PC-3 (cell line): Measurements from ENCODE around the gene SP140L.

Experiments used
- EZH2 ChIP-seq: fragments of 300-600 bp; sonication (generic); IDR thresholded peaks from one replicate; pipeline ENCODE4 v1.6.1; 2017; ENCODE audit warnings: antibody characterized with exemption, mild to moderate bottlenecking, low read length; ENCODE audit not compliant: unreplicated experiment
- EZH2phosphoT487 ChIP-seq: fragments of 300-600 bp; sonication (generic); IDR thresholded peaks from 2 replicates; pipeline ENCODE4 v1.6.1; 2018; ENCODE audit warnings: mild to moderate bottlenecking, antibody characterized with exemption, low read length, borderline replicate concordance
- TF ChIP-seq, protein P1 (sequence below): fragments of 300-600 bp; sonication (generic); conservative IDR thresholded peaks from 2 replicates; pipeline ENCODE4 v1.5.1; 2017; ENCODE audit warnings: antibody characterized with exemption, low read depth, mild to moderate bottlenecking, low read length

DNA sequence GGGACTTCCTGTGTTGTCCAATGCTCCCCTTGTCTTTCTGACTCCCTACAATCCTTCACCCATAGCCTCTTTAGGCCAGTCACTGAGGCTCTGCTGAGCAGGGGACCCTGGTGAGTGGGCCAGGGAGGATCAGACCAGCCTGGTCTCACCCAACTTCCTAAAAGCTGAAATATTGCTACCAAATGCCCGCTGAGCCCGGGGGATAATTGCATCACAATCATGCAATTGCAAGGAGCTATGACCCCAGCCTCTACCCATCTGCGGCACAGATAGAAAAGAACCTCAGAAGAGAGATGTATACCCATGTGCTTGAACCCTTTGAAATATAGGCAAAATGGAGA is 85.3 kb downstream of the SP140L start:
- TF ChIP-seq EZH2 = no peak
- TF ChIP-seq, protein P1, sequence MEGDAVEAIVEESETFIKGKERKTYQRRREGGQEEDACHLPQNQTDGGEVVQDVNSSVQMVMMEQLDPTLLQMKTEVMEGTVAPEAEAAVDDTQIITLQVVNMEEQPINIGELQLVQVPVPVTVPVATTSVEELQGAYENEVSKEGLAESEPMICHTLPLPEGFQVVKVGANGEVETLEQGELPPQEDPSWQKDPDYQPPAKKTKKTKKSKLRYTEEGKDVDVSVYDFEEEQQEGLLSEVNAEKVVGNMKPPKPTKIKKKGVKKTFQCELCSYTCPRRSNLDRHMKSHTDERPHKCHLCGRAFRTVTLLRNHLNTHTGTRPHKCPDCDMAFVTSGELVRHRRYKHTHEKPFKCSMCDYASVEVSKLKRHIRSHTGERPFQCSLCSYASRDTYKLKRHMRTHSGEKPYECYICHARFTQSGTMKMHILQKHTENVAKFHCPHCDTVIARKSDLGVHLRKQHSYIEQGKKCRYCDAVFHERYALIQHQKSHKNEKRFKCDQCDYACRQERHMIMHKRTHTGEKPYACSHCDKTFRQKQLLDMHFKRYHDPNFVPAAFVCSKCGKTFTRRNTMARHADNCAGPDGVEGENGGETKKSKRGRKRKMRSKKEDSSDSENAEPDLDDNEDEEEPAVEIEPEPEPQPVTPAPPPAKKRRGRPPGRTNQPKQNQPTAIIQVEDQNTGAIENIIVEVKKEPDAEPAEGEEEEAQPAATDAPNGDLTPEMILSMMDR = no peak
- TF ChIP-seq EZH2phosphoT487 = no peak
